Activated T-cell treated with anti-CD3 and anti-CD28 coated beads for 4 hours (primary cell): Measurements from ENCODE around the gene DNTT.

ENCODE experiments used
- DNase-seq: peaks from one replicate; pipeline ENCODE4 v3.0.0-alpha.2; 2020

DNTT gene

DNA sequence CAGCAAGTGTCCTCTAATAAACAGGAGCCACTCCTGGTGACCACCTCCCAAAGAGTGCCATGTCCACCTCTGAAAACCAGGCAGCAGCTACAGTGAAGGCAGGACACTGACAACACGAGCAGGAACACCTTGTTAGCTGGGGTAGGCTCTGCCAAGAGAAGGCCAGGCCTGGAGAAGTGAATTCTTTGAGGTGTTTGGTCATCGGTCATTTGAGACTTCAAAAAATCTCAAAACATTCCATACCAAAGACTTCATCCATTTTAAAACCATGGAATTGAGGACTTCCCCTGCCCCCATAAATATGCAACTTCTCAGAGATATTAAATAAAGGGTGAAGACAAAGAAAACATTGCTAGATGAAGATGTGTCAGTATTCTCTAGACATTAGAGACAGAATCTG, 82.9 kb downstream of the DNTT start:
- no peak for DNase-seq

DNA sequence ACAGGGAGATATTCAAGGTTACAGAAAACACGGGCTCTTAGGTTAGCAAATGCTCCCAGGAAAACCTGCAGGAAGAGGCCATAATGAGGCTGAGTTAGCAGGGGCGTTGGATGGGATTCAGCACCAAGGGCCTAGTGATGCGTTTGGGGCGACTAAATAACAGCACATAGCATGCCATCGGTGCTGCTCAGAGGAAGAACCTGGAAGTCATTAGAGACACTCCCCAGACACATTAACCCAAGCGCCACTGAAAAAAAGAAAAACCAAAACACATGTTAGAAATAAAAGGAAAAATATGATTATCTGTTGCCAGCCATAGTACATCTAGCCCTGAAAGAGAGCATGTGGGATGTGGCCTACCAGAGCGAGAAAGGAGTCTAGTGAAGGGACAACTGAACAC, 83.4 kb downstream of the DNTT start:
- DNase-seq, result no peak
